ENCODE data around the gene HMGN3. TPM values are rescaled to one million over a fixed set of nuclear protein-coding genes. Genes with fewer than 3 reads are reported as not detected.

The HMGN3 gene
- total RNA-seq, 4 donors from 2014 or later: 45.1 to 77.6 (median 59.4) TPM

DNA sequence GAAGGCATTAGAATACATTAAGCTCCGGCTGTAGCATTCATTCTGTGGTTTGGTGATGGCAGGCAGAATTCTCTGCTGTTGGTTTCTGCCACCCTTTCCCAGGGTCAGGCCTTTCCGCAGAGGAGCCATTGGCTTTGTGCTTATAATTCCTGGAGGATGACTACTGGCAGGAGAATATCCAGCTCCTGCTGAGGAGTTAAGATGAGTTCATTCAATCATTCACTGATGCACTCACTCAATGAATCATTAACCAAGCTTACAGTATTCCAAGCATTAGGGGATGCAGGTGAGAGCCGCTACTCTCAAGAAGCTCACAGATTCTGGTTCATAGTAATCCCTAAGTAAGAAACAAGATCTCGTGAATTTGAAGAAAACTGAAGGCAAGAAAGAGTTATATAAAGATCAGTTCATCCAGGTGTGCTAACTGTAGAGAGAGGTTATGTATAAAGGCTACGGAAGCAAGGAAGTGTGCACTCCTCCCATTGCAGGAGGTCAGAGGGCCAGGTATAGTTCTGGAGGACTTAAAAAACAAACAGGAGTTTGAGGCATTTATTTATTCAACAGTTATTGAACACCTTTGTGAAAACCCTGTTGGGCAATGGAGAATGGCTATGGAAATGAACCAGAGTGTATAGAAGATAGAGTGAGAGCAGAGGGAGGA lies 75.5 kb downstream of the HMGN3 start:
- Histone ChIP-seq H3K4me1 (no peaks in the 10 kb centered on the region), H3K27me3 (no peaks in the 10 kb centered on the region), H3K4me3 (no peak overlapping the region), H3K27ac (no peak overlapping the region), H3K36me3 (no peaks in the 10 kb centered on the region), H3K9me3 (no peaks in the 10 kb centered on the region)
- intact Hi-C loops (cut with DNase I; ENCODE audit: low total_unique reads): no loop called here
- no peak for TF ChIP-seq POLR2A (IDR thresholded peaks at IDR 0.05)
- TF ChIP-seq, protein P1, sequence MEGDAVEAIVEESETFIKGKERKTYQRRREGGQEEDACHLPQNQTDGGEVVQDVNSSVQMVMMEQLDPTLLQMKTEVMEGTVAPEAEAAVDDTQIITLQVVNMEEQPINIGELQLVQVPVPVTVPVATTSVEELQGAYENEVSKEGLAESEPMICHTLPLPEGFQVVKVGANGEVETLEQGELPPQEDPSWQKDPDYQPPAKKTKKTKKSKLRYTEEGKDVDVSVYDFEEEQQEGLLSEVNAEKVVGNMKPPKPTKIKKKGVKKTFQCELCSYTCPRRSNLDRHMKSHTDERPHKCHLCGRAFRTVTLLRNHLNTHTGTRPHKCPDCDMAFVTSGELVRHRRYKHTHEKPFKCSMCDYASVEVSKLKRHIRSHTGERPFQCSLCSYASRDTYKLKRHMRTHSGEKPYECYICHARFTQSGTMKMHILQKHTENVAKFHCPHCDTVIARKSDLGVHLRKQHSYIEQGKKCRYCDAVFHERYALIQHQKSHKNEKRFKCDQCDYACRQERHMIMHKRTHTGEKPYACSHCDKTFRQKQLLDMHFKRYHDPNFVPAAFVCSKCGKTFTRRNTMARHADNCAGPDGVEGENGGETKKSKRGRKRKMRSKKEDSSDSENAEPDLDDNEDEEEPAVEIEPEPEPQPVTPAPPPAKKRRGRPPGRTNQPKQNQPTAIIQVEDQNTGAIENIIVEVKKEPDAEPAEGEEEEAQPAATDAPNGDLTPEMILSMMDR (IDR thresholded peaks at IDR 0.05): no peak
- DNase-seq: no peak

DNA sequence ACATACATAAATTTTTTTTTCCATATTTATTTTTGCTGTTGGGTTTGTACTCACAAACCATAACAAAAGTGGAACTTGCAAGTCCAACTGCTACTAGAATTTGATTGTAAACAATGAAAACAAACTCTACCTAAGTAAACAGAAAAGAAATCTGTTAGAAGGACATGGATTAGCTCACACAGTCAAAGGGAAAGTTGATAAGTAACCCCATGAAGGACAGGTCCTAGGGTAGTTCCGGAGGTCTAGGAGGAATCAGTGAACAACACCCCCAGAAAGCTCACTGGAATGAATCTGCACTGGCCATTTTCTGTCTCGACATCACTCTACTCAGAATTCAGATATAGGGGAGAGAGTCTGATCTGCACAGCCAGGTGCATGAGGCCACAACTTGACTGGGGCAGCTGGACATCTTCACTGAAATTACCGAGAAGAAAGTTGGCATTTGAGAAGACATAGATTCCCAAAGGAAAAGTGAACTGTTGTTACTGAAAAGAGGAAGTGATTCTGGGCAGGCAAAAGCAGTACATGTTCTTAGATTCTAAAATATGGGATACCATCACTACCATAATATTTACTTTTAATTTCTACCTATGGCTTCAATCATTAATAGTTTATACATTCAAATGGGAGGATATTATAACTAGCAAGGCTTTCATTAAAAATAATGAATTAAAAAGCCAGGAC lies 76.4 kb downstream of the HMGN3 start:
- H3K27me3 ChIP-seq: no peaks in the 10 kb centered on the region
- intact Hi-C loops (cut with DNase I; ENCODE audit: low total_unique reads): no loop called here
- no peaks in the 10 kb centered on the region for H3K9me3 ChIP-seq
- no peak overlapping the region for H3K27ac ChIP-seq
- H3K36me3 ChIP-seq: no peaks in the 10 kb centered on the region
- TF ChIP-seq POLR2A (IDR thresholded peaks at IDR 0.05): no peak
- TF ChIP-seq, protein P1 (IDR thresholded peaks at IDR 0.05): no peak
- no peak overlapping the region for H3K4me3 ChIP-seq
- no peaks in the 10 kb centered on the region for H3K4me1 ChIP-seq
- no peak for DNase-seq

DNA sequence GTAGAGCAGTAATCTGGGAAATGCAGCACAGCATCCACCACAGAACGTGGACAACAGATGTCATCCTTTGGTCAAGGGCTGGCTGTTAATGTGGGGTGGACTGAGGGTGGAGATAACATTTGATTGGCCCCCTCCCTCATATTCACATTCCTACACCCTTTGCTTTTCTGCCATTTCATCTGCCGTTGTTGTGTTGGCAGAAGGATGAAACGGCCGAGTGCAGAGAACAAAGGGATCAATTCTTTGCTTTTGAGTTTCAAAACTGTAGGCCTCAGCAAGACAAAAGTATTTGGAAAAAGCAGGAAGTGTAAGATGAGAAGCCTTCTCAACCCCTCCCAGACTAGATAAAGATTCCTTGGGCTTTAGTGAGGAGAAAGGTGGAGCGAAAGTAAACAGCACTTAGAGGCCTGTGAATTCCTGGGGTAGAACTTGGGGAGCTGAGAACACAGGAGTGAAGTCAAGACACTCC lies 82.2 kb downstream of the HMGN3 start:
- no peak for TF ChIP-seq POLR2A (IDR thresholded peaks at IDR 0.05)
- TF ChIP-seq, protein P1 (IDR thresholded peaks at IDR 0.05): no peak
- H3K9me3 ChIP-seq: no peaks in the 10 kb centered on the region
- DNase-seq: no peak
- intact Hi-C loops (cut with DNase I; ENCODE audit: low total_unique reads): no loop called here
- no peaks in the 10 kb centered on the region for H3K36me3 ChIP-seq
- H3K27me3 ChIP-seq: no peaks in the 10 kb centered on the region
- no peaks in the 10 kb centered on the region for H3K4me1 ChIP-seq
- no peak overlapping the region for H3K4me3 ChIP-seq
- H3K27ac ChIP-seq: no peak overlapping the region

Other genes with a start within 250 kb of the HMGN3 start
- gene PHIP, start 156.4 kb downstream of the HMGN3 start, total RNA-seq: 10 to 100 TPM; 40.6 to 85.3 (median 53.9) TPM

Data from uterus (tissue), 4 donors.